IMR-90 (cell line): Measurements from ENCODE around the gene ZNF660. TPM values are rescaled to one million over a fixed set of nuclear protein-coding genes. Genes with fewer than 3 reads are reported as not detected.

Experiments
- ATAC-seq: fragments of 200-7000 bp; cut with Tn5 transposase; 2 replicates; pipeline ENCODE4 v1.9.1; 2020; ENCODE audit warnings: low read depth, mild to moderate bottlenecking, moderate library complexity
- BruUV-seq: library from RNA; stranded (reverse); fragments of 400-500 nt; replicated peaks from 2 replicates; lab custom pipeline; 2021; lab: Mats Ljungman, UMichigan
- CTCF ChIA-PET: fragments of 300-600 bp; formaldehyde crosslinking; extraction: SDS; loops from one replicate; lab custom pipeline; 2021; ENCODE audit warnings: antibody characterized with exemption; lab: Yijun Ruan, JAX
- POLR2A ChIA-PET: fragments of 300-600 bp; sonication (Branson Sonifier 250); formaldehyde crosslinking; loops from one replicate; lab custom pipeline; 2022; ENCODE audit warnings: antibody characterized with exemption; ENCODE audit not compliant: unreplicated experiment; lab: Charles Lee
- DNase-seq: peaks from one replicate; pipeline ENCODE4 v3.0.0; 2013
- H2AFZ ChIP-seq: replicated peaks from 2 replicates; pipeline ENCODE3; 2013; ENCODE audit warnings: low read length, mild to moderate bottlenecking; ENCODE audit not compliant: poor library complexity
- H2AK5ac ChIP-seq: 2 replicates; pipeline ENCODE4 v1.6.1; 2013; ENCODE audit warnings: low read depth, low read length, inconsistent platforms
- H2AK9ac ChIP-seq: replicated peaks from 2 replicates; pipeline ENCODE3; 2013; ENCODE audit warnings: mild to moderate bottlenecking, low read depth, low read length, moderate library complexity; ENCODE audit not compliant: poor library complexity
- H2BK120ac ChIP-seq: 2 replicates; pipeline ENCODE4 v1.6.1; 2013; ENCODE audit warnings: low read depth, low read length, inconsistent platforms
- H2BK15ac ChIP-seq: 3 replicates; pipeline ENCODE4 v1.6.1; 2013; ENCODE audit warnings: low read depth, low read length, inconsistent platforms
- H2BK20ac ChIP-seq: 2 replicates; pipeline ENCODE4 v1.6.1; 2013; ENCODE audit warnings: low read depth, mild to moderate bottlenecking, inconsistent platforms, low read length, moderate library complexity
- H2BK5ac ChIP-seq: 2 replicates; pipeline ENCODE4 v1.6.1; 2013; ENCODE audit warnings: mild to moderate bottlenecking, low read depth, low read length, inconsistent platforms; ENCODE audit not compliant: poor library complexity, severe bottlenecking
- H3K14ac ChIP-seq: replicated peaks from 2 replicates; pipeline ENCODE4 v1.6.1; 2013; ENCODE audit warnings: low read depth, low read length, inconsistent platforms
- H3K18ac ChIP-seq: 2 replicates; pipeline ENCODE4 v1.6.1; 2013; ENCODE audit warnings: low read depth, low read length, control low read depth
- H3K23ac ChIP-seq: 2 replicates; pipeline ENCODE4 v1.6.1; 2013; ENCODE audit warnings: low read depth, low read length, inconsistent platforms
- H3K27ac ChIP-seq: 2 replicates; pipeline ENCODE4 v1.5.1; 2013; ENCODE audit warnings: mild to moderate bottlenecking, control low read depth, low read length; ENCODE audit not compliant: insufficient read depth
- H3K27me3 ChIP-seq: 2 replicates; pipeline ENCODE4 v1.6.1; 2013; ENCODE audit warnings: low read length; ENCODE audit not compliant: control insufficient read depth, insufficient read depth
- H3K36me3 ChIP-seq: 2 replicates; pipeline ENCODE4 v1.6.1; 2013; ENCODE audit warnings: low read length, mixed read lengths; ENCODE audit not compliant: control insufficient read depth, insufficient read depth
- H3K4ac ChIP-seq: 2 replicates; pipeline ENCODE4 v1.6.1; 2013; ENCODE audit warnings: low read depth, low read length, inconsistent platforms
- H3K4me1 ChIP-seq: 2 replicates; pipeline ENCODE4 v1.6.1; 2013; ENCODE audit warnings: low read length, mixed read lengths; ENCODE audit not compliant: control insufficient read depth, insufficient read depth
- H3K4me2 ChIP-seq: 2 replicates; pipeline ENCODE4 v1.6.1; 2013; ENCODE audit warnings: low read depth, mild to moderate bottlenecking, control low read depth, low read length, moderate library complexity
- H3K4me3 ChIP-seq: 2 replicates; pipeline ENCODE4 v1.5.1; 2013; ENCODE audit warnings: low read depth, mild to moderate bottlenecking, control low read depth, low read length, moderate library complexity; ENCODE audit not compliant: insufficient read depth
- H3K56ac ChIP-seq: 2 replicates; pipeline ENCODE4 v1.6.1; 2013; ENCODE audit warnings: low read length, inconsistent platforms; ENCODE audit not compliant: insufficient read depth; ENCODE audit errors: extremely low read depth
- H3K79me1 ChIP-seq, 2 experiments: 2 replicates each; pipeline ENCODE4 v1.6.1; 2013; ENCODE audit warnings: low read length in 2 of 2, inconsistent platforms in 1 of 2, low read depth in 1 of 2
- H3K9ac ChIP-seq: 2 replicates; pipeline ENCODE4 v1.6.1; 2013; ENCODE audit warnings: low read depth, low read length, control low read depth
- H3K9me1 ChIP-seq: 2 replicates; pipeline ENCODE4 v1.6.1; 2013; ENCODE audit warnings: low read length, inconsistent platforms; ENCODE audit not compliant: insufficient read depth
- H3K9me3 ChIP-seq: 2 replicates; pipeline ENCODE4 v1.6.1; 2013; ENCODE audit warnings: low read length; ENCODE audit not compliant: control insufficient read depth, insufficient read depth
- H4K20me1 ChIP-seq: 2 replicates; pipeline ENCODE4 v1.6.1; 2013; ENCODE audit warnings: low read length, inconsistent platforms; ENCODE audit not compliant: insufficient read depth
- H4K5ac ChIP-seq: 2 replicates; pipeline ENCODE4 v1.6.1; 2013; ENCODE audit warnings: mild to moderate bottlenecking, low read depth, low read length, control low read depth
- H4K8ac ChIP-seq, 2 experiments: 2 replicates each; pipeline ENCODE4 v1.6.1; 2013; ENCODE audit warnings: low read depth in 2 of 2, low read length in 2 of 2, control low read depth in 1 of 2, inconsistent platforms in 1 of 2
- H4K91ac ChIP-seq: 2 replicates; pipeline ENCODE4 v1.6.1; 2013; ENCODE audit warnings: low read depth, low read length, inconsistent platforms; ENCODE audit not compliant: insufficient read depth
- CHD1 ChIP-seq: IDR thresholded peaks from 2 replicates; pipeline ENCODE4 v1.6.1; 2012; ENCODE audit warnings: low read depth, low read length, improper control_type of control experiment
- FOS ChIP-seq: fragments of 150-350 bp; IDR thresholded peaks from 2 replicates; pipeline ENCODE4 v1.6.1; 2016; ENCODE audit warnings: low read depth, low read length
- MXI1 ChIP-seq: IDR thresholded peaks from 2 replicates; pipeline ENCODE4 v1.6.1; 2012; ENCODE audit warnings: low read depth, mild to moderate bottlenecking, low read length, moderate library complexity, borderline replicate concordance
- RCOR1 ChIP-seq: IDR thresholded peaks from 2 replicates; pipeline ENCODE4 v1.6.1; 2012; ENCODE audit warnings: mild to moderate bottlenecking, low read length, improper control_type of control experiment; ENCODE audit not compliant: insufficient replicate concordance
- RFX5 ChIP-seq: IDR thresholded peaks from 2 replicates; pipeline ENCODE4 v1.8.0; 2012; ENCODE audit warnings: low read depth, mild to moderate bottlenecking, low read length, moderate library complexity
- SMC3 ChIP-seq: fragments of 150-350 bp; IDR thresholded peaks from 2 replicates; pipeline ENCODE4 v1.6.1; 2016; ENCODE audit warnings: low read depth, mild to moderate bottlenecking, antibody characterized with exemption, low read length, moderate library complexity
- WGBS, 2 experiments: methylation state at CpG; one replicate each; pipeline versions ENCODE4 v1.1.5 to v1.1.7; 2013; ENCODE audit warnings: missing lambda C conversion rate in 2 of 2; ENCODE audit not compliant: insufficient read length in 1 of 2; ENCODE audit errors: extremely low coverage in 2 of 2; 5-methylcytosine and 5-hydroxymethylcytosine counted together
- dilution Hi-C: fragments of 300-500 bp; cut with HindIII; formaldehyde crosslinking; loops from one replicate; pipeline ENCODE4 v1.14.3; 2018; ENCODE audit warnings: low sequenced_read_pairs; ENCODE audit not compliant: unreplicated experiment
- in situ Hi-C: fragments of 300-500 bp; cut with MboI; formaldehyde crosslinking; loops from 3 replicates; pipeline ENCODE4 v1.14.3; 2019; ENCODE audit warnings: low sequenced_read_pairs, inconsistent platforms, mixed read lengths
- intact Hi-C: fragments of 100-400 bp; cut with micrococcal nuclease; formaldehyde crosslinking; loops from 2 replicates; pipeline ENCODE4 v1.10.0; 2022
- polyA plus RNA-seq, 3 experiments: library from polyadenylated mRNA; depleted of rRNA; stranded (reverse); fragments of >200 nt; gene quantifications; 2 replicates each; pipeline ENCODE4 v1.2.3, GENCODE V29; 2012; ENCODE audit warnings: low replicate concordance in 1 of 3
- total RNA-seq: library from RNA; depleted of rRNA; stranded (reverse); fragments of >200 nt; gene quantifications from 2 replicates; pipeline ENCODE4 v1.2.3, GENCODE V29; 2012

Gene ZNF660
- total and polyA plus RNA-seq, 2 of the 4 experiments (the other 2 are of a cell fraction): 0.70 to 1.3 TPM

- TF ChIP-seq MXI1 (no peak), FOS (no peak), RCOR1 (no peak), CHD1 (no peak)
These were observed 44.0 kb downstream of the ZNF660 start (continued) for GRCh38 chr3:44628716-44629115.

- no TSS peak for BruUV-seq
- Histone ChIP-seq H3K79me1 (peaks cover 20 to 35% of the 10 kb centered on the region in 2 experiments; a peak in 3 of 4 replicates), H2BK20ac (no peak overlapping the region), H4K8ac (no peak overlapping the region), H3K36me3 (peaks cover 33% of the 10 kb centered on the region), H3K14ac (no peak overlapping the region), H3K9ac (no peak overlapping the region), H3K56ac (no peak overlapping the region), H2BK15ac (no peak overlapping the region), H3K23ac (no peak overlapping the region), H3K4me3 (no peak overlapping the region), H3K18ac (no peak overlapping the region), H3K4me1 (no peaks in the 10 kb centered on the region), H3K27me3 (no peaks in the 10 kb centered on the region), H3K4ac (no peak overlapping the region), H3K27ac (no peak overlapping the region), H2AK9ac (no peak overlapping the region), H2AK5ac (no peak overlapping the region), H3K9me3 (no peaks in the 10 kb centered on the region), H4K5ac (no peak overlapping the region), H4K20me1 (no peaks in the 10 kb centered on the region; the same call in 1 of the 2 replicates), H2BK120ac (no peak overlapping the region), H4K91ac (no peak overlapping the region), H3K4me2 (no peak overlapping the region), H2BK5ac (no peak overlapping the region), H3K9me1 (no peaks in the 10 kb centered on the region; the same call in 1 of the 2 replicates), H2AFZ (no peak overlapping the region)
- CTCF ChIA-PET: no interaction called here
- dilution Hi-C loops (no loop called here), intact Hi-C loops (no loop called here), in situ Hi-C loops (loop anchor here (25.0 kb wide), 1 partner anchor 295 kb away; the partner anchor contains the start of gene TCAIM)
- WGBS, 2 experiments: 100% methylated on average over 1 of the region's 3 CpGs; no CpG with 5 or more reads in 1 of the 2 experiments
- ATAC-seq (no peak), DNase-seq (no peak)
- POLR2A ChIA-PET: no interaction called here
- TF ChIP-seq RFX5 (no peak), RCOR1 (no peak), SMC3 (no peak)
These were observed 47.4 kb downstream of the ZNF660 start for GRCh38 chr3:44632193-44632592.
